ENCODE data around the gene GLIPR2.
"Not testable (repeated sequence)": the region's sequence is repeated elsewhere in the genome, so short reads cannot be mapped to it uniquely, and the experiment has no call there.

Gene GLIPR2

GRCh38 chr9:36143245-36143641 lies 6.7 kb downstream of the GLIPR2 start:
- DNase-seq (ENCODE audit: low read depth in 2 of 3, low spot score in 2 of 3), result no peak

DNA sequence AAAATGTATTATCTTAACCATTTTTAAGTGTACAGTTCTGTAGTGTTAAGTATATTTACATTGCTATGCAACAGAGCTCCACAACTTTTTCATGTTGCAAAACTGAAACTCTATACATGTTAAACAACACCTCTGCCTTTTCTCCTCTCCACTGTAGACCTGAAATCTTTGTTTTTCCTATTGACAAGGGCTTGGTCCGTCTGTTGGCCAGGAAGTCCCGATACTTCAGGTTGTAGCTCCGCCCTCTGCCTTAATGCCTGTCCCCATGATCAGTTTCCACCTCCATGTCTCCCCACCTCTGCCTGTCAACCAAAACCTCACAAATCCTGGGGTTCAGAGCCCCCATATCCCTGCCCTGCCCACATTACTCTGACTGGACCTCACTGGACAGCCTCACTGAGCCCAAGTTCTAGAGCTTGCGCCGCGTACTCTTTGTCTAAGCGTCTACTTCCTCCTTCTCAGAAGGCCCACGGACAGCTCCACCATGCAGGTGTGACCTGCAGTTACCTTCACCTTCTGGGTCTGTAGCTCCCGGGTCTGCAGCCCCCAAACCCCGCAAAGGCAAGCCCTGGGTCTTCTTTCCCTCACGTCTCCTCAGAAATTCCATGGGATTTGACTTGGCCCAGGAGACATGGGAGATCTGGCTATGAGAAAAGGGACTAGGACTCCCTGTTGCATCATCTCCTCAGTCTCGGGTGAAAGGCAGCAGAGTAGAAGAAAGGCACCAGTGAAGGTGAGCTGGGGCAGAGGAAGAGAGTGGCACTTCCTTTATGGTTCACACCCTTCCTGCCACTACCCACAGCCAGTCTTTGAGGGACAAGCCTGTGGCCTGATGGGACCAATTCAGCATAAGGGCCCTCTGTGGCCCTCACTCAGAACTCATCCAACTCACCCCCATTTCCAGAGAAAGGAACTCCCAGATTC lies 8.0 kb downstream of the GLIPR2 start:
- DNase-seq (ENCODE audit: low read depth in 2 of 3, low spot score in 2 of 3), result no peak

GRCh38 chr9:36145970-36146369 lies 9.4 kb downstream of the GLIPR2 start:
- DNase-seq (ENCODE audit: low read depth in 2 of 3, low spot score in 2 of 3), result no peak

- DNase-seq (ENCODE audit: low read depth in 2 of 3, low spot score in 2 of 3), result no peak
Observed at GRCh38 chr9:36146651-36147050, 10.1 kb downstream of the GLIPR2 start.

GRCh38 chr9:36147441-36148175 lies 11.1 kb downstream of the GLIPR2 start:
- DNase-seq (ENCODE audit: low read depth in 2 of 3, low spot score in 2 of 3), result no peak

GRCh38 chr9:36148311-36149051 lies 11.9 kb downstream of the GLIPR2 start:
- DNase-seq (ENCODE audit: low read depth in 2 of 3, low spot score in 2 of 3), result peak; percentile 60 to 73 (median 72)

GRCh38 chr9:36149197-36149596 lies 12.7 kb downstream of the GLIPR2 start:
- no peak for DNase-seq (ENCODE audit: low read depth in 2 of 3, low spot score in 2 of 3)

- no peak for DNase-seq (ENCODE audit: low read depth in 2 of 3, low spot score in 2 of 3)
Observed at GRCh38 chr9:36150574-36151315, 14.2 kb downstream of the GLIPR2 start.

GRCh38 chr9:36151316-36152210 lies 15.0 kb downstream of the GLIPR2 start:
- peak in 2 of 3 experiments; percentile 72 to 78 for DNase-seq (ENCODE audit: low read depth in 2 of 3, low spot score in 2 of 3)

DNA sequence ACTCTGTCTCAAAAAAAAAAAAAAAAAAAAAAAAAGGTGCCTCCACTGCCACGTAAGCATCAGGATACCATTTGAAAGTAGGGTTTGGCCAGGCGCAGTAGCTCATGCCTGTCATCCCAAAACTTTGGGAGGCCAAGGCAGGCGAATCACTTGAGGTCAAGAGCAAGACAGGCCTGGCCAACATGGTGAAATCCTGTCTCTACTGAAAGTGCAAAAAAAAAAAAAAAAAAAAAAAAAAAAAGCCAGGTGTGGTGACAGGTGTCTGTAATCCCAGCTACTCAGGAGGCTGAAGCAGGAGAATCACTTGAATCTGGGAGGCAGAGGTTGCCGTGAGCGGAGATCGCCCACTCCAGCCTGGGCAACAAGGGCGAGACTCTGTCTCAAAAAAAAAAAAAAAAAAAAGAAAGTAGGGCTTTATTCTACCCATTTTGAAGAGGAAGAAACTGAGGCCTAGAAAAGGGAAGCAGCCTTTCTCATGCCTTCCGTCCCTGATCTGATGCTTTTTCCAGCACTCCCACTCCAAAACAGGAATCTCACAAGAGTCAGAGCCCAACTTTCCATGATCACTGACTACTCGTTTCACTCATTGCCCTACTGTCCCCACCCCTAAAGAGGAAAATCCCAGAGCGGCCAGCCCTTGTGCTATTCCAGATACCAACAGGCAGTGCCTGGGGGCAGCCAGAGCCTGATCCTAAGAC lies 16.4 kb downstream of the GLIPR2 start:
- DNase-seq (ENCODE audit: low read depth in 2 of 3, low spot score in 2 of 3), result no peak

DNA sequence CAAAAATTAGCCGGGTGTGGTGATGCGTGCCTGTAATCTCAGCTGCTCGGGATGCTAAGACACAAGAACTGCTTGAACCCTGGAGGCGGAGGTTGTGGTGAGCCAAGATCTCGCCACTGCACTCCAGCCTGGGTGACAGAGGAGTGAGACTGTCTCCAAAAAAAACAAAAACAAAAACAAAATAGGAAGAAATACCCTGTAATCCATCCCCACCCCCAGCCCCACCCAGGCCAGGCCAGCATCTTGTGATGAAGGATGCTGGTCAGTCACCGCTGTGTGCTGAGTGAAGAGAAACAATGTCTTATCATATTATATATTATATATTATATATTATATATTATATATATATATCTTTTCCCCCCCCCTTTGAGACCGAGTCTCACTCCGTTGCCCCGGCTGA lies 17.2 kb downstream of the GLIPR2 start:
- DNase-seq (ENCODE audit: low read depth in 2 of 3, low spot score in 2 of 3), result no peak

GRCh38 chr9:36154331-36154952 lies 17.9 kb downstream of the GLIPR2 start:
- no peak for DNase-seq (ENCODE audit: low read depth in 2 of 3, low spot score in 2 of 3)

- no peak for DNase-seq (ENCODE audit: low read depth in 2 of 3, low spot score in 2 of 3)
Observed at GRCh38 chr9:36156116-36156515, 19.6 kb downstream of the GLIPR2 start.

- no peak for DNase-seq (ENCODE audit: low read depth in 2 of 3, low spot score in 2 of 3)
Observed at GRCh38 chr9:36158122-36158521, 21.6 kb downstream of the GLIPR2 start.

- no peak for DNase-seq (ENCODE audit: low read depth in 2 of 3, low spot score in 2 of 3)
Observed at GRCh38 chr9:36158917-36159316, 22.4 kb downstream of the GLIPR2 start.

DNA sequence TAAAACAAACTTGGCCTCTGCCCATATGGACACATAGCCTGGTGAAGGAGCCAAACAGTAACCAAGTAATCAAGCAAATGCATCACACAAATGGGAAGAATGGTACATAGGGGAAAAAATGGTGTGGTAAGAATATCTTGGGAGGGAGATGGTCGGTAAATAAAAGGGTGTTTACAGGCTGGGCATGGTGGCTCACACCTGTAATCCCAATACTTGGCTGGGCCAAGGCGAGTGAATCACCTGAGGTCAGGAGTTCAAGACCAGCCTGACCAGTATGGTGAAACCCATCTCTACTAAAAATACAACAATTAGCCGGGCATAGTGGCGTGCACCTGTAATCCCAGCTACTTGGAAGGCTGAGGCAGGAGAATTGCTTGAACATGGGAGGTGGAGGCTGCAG lies 23.0 kb downstream of the GLIPR2 start:
- DNase-seq (ENCODE audit: low read depth in 2 of 3, low spot score in 2 of 3), result not testable (repeated sequence)

GRCh38 chr9:36160126-36160525 lies 23.6 kb downstream of the GLIPR2 start:
- DNase-seq (ENCODE audit: low read depth in 2 of 3, low spot score in 2 of 3), result not testable (repeated sequence)

GRCh38 chr9:36161187-36161586 lies 24.7 kb downstream of the GLIPR2 start:
- DNase-seq (ENCODE audit: low read depth in 2 of 3, low spot score in 2 of 3), result no peak

Measured in activated CD8-positive, alpha-beta memory T cell treated with anti-CD3 and anti-CD28 coated beads for 48 hours (primary cell).